ENCODE data around the gene PAQR6.
A peak's percentile ranks its signal among the peaks of the same experiment; 100 is the strongest.

The PAQR6 gene

DNA sequence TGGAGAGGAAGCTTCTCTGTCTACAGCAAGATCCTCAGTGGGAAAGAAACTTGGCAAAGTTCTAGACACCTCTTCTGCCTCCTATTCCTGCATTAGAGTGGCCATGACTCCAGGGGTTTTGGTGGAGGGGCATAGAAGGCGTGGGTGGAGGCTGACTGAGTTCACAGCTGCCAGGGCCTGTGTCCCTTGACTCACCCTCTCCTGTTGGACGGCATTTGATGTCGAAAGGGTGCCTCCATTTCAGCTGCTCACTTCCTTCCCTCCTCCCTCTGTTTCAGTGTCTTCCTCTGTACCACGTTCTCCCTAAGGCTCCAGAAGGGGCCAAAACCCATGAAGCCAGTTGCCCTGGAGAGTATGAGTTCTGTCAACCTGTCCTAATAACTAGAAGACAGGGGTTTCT lies 36.9 kb upstream of the PAQR6 start:
- Histone ChIP-seq H3K27ac (replicated peaks) (peak overlapping the region; percentile 48), H3K4me3 (replicated peaks; ENCODE audit: insufficient read depth, low read length) (no peak overlapping the region), H3K27me3 (ENCODE audit: insufficient read depth, poor library complexity, severe bottlenecking) (no peaks in the 10 kb centered on the region)
- peak; percentile 19; the same call in 1 of the 2 replicates for TF ChIP-seq SPI1 (IDR thresholded peaks at IDR 0.05; ENCODE audit: borderline replicate concordance, low read depth)
- TF ChIP-seq, protein P1, sequence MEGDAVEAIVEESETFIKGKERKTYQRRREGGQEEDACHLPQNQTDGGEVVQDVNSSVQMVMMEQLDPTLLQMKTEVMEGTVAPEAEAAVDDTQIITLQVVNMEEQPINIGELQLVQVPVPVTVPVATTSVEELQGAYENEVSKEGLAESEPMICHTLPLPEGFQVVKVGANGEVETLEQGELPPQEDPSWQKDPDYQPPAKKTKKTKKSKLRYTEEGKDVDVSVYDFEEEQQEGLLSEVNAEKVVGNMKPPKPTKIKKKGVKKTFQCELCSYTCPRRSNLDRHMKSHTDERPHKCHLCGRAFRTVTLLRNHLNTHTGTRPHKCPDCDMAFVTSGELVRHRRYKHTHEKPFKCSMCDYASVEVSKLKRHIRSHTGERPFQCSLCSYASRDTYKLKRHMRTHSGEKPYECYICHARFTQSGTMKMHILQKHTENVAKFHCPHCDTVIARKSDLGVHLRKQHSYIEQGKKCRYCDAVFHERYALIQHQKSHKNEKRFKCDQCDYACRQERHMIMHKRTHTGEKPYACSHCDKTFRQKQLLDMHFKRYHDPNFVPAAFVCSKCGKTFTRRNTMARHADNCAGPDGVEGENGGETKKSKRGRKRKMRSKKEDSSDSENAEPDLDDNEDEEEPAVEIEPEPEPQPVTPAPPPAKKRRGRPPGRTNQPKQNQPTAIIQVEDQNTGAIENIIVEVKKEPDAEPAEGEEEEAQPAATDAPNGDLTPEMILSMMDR (IDR thresholded peaks at IDR 0.05; ENCODE audit: insufficient read depth, low read length): no peak
- TF ChIP-seq, protein P2, sequence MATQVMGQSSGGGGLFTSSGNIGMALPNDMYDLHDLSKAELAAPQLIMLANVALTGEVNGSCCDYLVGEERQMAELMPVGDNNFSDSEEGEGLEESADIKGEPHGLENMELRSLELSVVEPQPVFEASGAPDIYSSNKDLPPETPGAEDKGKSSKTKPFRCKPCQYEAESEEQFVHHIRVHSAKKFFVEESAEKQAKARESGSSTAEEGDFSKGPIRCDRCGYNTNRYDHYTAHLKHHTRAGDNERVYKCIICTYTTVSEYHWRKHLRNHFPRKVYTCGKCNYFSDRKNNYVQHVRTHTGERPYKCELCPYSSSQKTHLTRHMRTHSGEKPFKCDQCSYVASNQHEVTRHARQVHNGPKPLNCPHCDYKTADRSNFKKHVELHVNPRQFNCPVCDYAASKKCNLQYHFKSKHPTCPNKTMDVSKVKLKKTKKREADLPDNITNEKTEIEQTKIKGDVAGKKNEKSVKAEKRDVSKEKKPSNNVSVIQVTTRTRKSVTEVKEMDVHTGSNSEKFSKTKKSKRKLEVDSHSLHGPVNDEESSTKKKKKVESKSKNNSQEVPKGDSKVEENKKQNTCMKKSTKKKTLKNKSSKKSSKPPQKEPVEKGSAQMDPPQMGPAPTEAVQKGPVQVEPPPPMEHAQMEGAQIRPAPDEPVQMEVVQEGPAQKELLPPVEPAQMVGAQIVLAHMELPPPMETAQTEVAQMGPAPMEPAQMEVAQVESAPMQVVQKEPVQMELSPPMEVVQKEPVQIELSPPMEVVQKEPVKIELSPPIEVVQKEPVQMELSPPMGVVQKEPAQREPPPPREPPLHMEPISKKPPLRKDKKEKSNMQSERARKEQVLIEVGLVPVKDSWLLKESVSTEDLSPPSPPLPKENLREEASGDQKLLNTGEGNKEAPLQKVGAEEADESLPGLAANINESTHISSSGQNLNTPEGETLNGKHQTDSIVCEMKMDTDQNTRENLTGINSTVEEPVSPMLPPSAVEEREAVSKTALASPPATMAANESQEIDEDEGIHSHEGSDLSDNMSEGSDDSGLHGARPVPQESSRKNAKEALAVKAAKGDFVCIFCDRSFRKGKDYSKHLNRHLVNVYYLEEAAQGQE (IDR thresholded peaks at IDR 0.05; ENCODE audit: insufficient replicate concordance, low read depth): no peak
- TF ChIP-seq GABPA (IDR thresholded peaks at IDR 0.05; ENCODE audit: low read depth): no peak
- DNase-seq (ENCODE audit: low read depth in 1 of 2, low spot score in 1 of 2): peak; percentile 53 to 55

DNA sequence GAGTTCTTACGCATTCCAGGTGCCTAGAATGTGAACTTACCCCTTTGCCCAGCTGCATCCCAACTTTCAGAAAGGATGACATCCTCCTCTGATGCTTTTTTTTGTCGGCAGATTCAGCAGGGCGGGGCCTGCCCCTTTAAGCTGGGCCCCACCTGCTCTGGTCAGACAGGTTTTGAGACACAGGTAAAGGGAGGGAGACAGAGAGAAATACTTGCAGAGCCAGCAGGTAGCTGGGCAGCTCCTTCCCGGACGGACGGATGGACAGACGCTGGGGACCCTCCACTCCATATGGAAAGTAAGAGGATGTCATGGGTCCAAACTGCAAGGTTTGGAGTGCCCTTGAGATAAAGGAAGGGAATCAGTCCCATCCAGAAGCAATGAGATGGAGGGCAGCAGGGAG lies 36.3 kb upstream of the PAQR6 start, which contains the start of gene TMEM79:
TMEM79 (plus strand) TSS at position 214 of the 400 bp plus-strand sequence. CDS start 902 bp downstream, outside the sequence.
- no peak for TF ChIP-seq POLR2AphosphoS5 (IDR thresholded peaks at IDR 0.05; ENCODE audit: low read depth)
- TF ChIP-seq SPI1 (IDR thresholded peaks at IDR 0.05; ENCODE audit: borderline replicate concordance, low read depth): no peak
- TF ChIP-seq, protein P2 (IDR thresholded peaks at IDR 0.05; ENCODE audit: insufficient replicate concordance, low read depth): no peak
- no peak for TF ChIP-seq GABPA (IDR thresholded peaks at IDR 0.05; ENCODE audit: low read depth)
- TF ChIP-seq, protein P1 (IDR thresholded peaks at IDR 0.05; ENCODE audit: insufficient read depth, low read length): no peak
- Histone ChIP-seq H3K27ac (replicated peaks) (peak within 1 kb of the TSS; percentile 90), H3K27me3 (ENCODE audit: insufficient read depth, poor library complexity, severe bottlenecking) (no peaks in the 10 kb centered on the region), H3K4me3 (replicated peaks; ENCODE audit: insufficient read depth, low read length) (peak within 1 kb of the TSS; percentile 82)
- no peak for DNase-seq (ENCODE audit: low read depth in 1 of 2, low spot score in 1 of 2)

DNA sequence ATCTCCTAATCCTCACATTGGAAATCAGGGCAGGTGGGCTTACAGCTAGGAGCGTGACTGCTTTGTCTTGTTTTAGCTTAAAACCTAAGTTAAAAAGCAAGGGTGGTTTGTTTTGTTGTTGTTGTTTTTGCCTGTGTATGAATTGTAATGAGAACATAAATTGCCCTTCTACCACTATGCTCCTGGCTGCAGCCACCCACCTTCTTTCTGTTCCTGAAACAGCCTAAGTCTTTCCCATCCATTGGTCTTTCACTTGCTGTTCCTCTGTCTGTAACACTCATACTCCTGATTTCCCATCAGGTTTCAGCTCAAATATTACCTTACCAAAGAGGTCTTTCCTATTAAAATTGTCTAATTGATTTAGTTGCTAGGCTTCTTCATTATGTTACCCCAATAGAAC lies 35.7 kb upstream of the PAQR6 start:
- H3K27me3 ChIP-seq (ENCODE audit: insufficient read depth, poor library complexity, severe bottlenecking): no peaks in the 10 kb centered on the region
- peak overlapping the region; percentile 90 for H3K27ac ChIP-seq (replicated peaks)
- H3K4me3 ChIP-seq (replicated peaks; ENCODE audit: insufficient read depth, low read length): peak overlapping the region; percentile 82
- TF ChIP-seq SPI1 (IDR thresholded peaks at IDR 0.05; ENCODE audit: borderline replicate concordance, low read depth) (no peak), GABPA (IDR thresholded peaks at IDR 0.05; ENCODE audit: low read depth) (no peak), POLR2AphosphoS5 (IDR thresholded peaks at IDR 0.05; ENCODE audit: low read depth) (no peak)
- TF ChIP-seq, protein P1 (IDR thresholded peaks at IDR 0.05; ENCODE audit: insufficient read depth, low read length): no peak
- TF ChIP-seq, protein P2 (IDR thresholded peaks at IDR 0.05; ENCODE audit: insufficient replicate concordance, low read depth): no peak
- DNase-seq (ENCODE audit: low read depth in 1 of 2, low spot score in 1 of 2): no peak
